ENCODE results near the gene MRPL40. TPM values are rescaled to one million over a fixed set of nuclear protein-coding genes. Genes with fewer than 3 reads are reported as not detected.
A peak's percentile ranks its signal among the peaks of the same experiment; 100 is the strongest.

Gene MRPL40
- total RNA-seq, 1 donor from 2014 or later = 27.8 TPM

- no peak for DNase-seq (ENCODE audit: low spot score)
- ATAC-seq = peak; percentile 30
Observed at GRCh38 chr22:19406281-19406811, 26.0 kb upstream of the MRPL40 start.

- ATAC-seq = no peak
- no peak for DNase-seq (ENCODE audit: low spot score)
Observed at GRCh38 chr22:19406846-19407245, 25.5 kb upstream of the MRPL40 start.

DNA sequence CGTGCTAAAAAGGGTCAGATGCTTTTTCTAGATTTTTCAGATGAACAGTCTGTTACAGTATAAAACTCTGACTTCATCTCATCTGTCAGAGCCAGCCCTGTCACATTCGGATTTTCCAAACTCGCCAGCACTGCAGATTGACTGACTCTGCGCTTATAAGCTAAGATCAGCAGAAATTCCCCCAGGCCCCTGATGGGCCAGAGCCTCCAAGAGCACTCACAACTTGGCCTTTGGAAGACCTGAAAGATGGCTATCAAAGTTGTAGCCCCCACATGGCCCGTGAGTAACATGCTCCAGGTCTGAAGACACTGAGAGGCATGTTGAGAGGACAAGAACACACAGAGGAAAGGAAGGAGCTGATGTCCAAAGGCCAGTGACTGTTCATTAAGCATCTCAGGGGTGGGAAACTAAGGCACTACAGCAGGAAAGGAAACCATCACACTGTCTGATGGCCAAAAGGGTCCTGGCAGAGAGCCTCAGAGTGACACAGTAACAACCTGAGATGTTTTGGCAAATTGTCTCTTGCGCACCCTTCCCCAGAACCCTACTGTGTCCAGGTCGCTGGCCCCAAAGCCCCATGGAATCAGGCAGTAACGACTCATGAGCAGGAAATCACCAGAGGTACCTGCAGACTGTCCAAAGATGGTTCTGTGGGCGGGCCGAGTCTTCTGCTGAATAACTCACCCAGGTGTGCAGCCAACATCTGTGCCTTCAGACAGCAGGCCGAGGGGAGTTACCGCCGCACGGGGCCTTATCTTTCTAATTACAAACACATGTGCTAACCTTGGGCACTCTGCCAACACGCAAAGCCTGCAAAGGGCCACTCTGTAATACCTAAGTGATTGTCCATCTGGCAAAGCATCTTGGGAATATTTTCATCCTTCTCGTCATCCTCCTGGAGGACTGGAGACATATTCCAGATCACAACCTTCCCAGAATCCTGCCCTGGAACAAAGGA, 24.4 kb upstream of the MRPL40 start:
- DNase-seq (ENCODE audit: low spot score) (no peak), ATAC-seq (no peak)

GRCh38 chr22:19410941-19411689, 21.2 kb upstream of the MRPL40 start:
- DNase-seq (ENCODE audit: low spot score) (no peak), ATAC-seq (peak; percentile 29)

DNA sequence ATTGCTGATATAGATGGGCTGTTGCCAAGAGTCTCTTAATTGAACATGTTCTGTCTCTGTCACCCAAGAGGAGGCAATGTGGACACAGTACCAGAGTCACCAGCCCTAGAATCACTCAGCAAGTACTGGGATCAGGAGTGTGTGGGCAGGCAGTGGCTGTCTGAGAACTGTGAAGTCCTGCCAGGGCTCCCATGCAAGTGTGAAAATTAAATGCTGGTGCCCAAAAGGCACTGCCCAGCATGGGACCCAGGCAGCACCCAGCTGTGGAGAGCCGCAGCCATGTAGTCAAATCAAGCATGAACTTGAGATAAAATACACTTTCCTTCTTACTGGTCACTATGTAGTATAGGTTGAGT, 20.7 kb upstream of the MRPL40 start:
- DNase-seq (ENCODE audit: low spot score) (no peak), ATAC-seq (peak; percentile 37)

DNA sequence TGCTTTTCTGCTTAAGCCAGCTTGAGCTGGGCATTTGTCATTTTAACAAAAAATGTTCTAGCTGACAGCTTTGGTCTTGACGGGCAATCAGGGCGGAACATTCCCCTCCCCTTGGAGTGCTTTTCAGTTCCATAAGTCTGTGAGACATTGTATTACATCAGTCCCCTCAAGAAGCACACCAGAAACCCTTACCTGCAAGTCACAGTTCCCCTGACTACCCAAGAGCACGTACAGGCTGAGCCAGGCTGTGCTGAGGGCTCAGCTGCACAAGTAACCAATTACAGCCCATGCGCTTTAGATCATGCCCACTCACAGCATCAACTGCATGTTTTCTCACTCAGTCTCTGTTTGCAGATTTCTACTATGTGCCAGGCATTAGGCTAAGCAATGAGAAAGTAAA, 19.9 kb upstream of the MRPL40 start:
- DNase-seq (ENCODE audit: low spot score) = no peak
- ATAC-seq = no peak

DNA sequence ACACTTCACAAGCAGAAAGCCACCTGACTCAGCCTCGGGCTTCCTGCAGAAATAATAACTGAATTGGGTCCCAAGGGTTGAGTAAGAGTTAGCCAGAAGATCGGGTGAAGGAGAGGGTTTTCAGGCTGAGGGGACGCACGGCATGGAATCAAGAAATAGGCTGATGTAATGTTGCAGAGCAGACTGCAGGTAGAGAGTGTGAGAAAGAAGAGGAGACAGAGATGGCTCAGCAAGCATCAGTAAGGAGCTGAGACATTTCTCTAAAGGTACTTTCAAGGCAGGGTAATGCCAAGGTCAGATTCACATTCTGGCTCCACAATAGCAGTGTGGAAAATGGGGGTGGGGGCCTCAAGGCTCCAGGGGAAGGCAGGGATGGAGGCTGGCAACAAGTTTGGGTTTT, 19.4 kb upstream of the MRPL40 start:
- no peak for DNase-seq (ENCODE audit: low spot score)
- no peak for ATAC-seq

- DNase-seq (ENCODE audit: low spot score) = no peak
- peak; percentile 57 for ATAC-seq
Observed at GRCh38 chr22:19419086-19419463, 13.3 kb upstream of the MRPL40 start.

GRCh38 chr22:19419464-19420178, 12.7 kb upstream of the MRPL40 start:
- ATAC-seq (no peak), DNase-seq (ENCODE audit: low spot score) (no peak)

DNA sequence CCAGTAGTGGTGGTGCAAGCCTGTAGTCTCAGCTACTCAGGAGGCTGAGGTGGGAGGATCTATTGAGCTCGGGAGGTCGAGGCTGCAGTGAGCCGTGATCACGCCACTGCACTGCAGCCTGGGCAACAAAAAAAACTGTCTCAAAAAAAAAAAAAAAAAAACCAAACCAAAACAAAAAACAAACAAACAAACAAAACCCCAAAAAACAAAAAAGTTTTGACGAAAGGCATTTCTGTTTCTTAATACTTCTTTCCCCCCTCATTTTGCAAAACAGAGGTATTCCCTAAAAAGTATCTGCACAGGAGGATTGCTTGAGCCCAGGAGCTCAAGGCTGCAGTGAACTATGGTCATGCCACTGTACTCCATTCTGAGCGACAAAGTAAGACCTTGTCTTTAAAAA, 12.0 kb upstream of the MRPL40 start:
- DNase-seq (ENCODE audit: low spot score) (no peak), ATAC-seq (no peak)

GRCh38 chr22:19422440-19423301, 9.7 kb upstream of the MRPL40 start:
- ATAC-seq (no peak), DNase-seq (ENCODE audit: low spot score) (no peak)

GRCh38 chr22:19424186-19424500, 8.2 kb upstream of the MRPL40 start:
- DNase-seq (ENCODE audit: low spot score) (peak; percentile 74), ATAC-seq (peak; percentile 82)

GRCh38 chr22:19429950-19430889, 2.1 kb upstream of the MRPL40 start:
- ATAC-seq = peak; percentile 53
- DNase-seq (ENCODE audit: low spot score) = peak; percentile 84

- DNase-seq (ENCODE audit: low spot score) (peak; percentile 91), ATAC-seq (peak; percentile 57)
Observed at GRCh38 chr22:19430890-19431541, 1.3 kb upstream of the MRPL40 start.

GRCh38 chr22:19431649-19432132, 654 bp upstream of the MRPL40 start, which contains the start of gene HIRA:
Gene HIRA (minus strand): TSS chr22:19431733. CDS start chr22:19431476, 257 bp downstream.
- peak; percentile 84 for DNase-seq (ENCODE audit: low spot score)
- peak; percentile 68 for ATAC-seq

GRCh38 chr22:19434401-19434800, 2.1 kb downstream of the MRPL40 start:
- DNase-seq (ENCODE audit: low spot score) = no peak
- no peak for ATAC-seq

- no peak for ATAC-seq
- DNase-seq (ENCODE audit: low spot score) = no peak
Observed at GRCh38 chr22:19434829-19435580, 2.7 kb downstream of the MRPL40 start.
